Prostate gland (tissue), 2 donors: Measurements from ENCODE around the gene TLR9.
A peak's percentile ranks its signal among the peaks of the same experiment; 100 is the strongest.

ENCODE experiments used
- POLR2A ChIP-seq: fragments of 450-650 bp; IDR thresholded peaks from one replicate; pipeline ENCODE4 v1.6.1; 2016; ENCODE audit warnings: antibody characterized with exemption, mild to moderate bottlenecking
- POLR2AphosphoS5 ChIP-seq: sonication (generic); formaldehyde crosslinking; IDR thresholded peaks from one replicate; pipeline ENCODE4 v1.6.1; 2017; ENCODE audit warnings: antibody characterized with exemption
- TF ChIP-seq, protein P1 (sequence below), 4 experiments: fragments of 200-600 bp in 2 of 4; fragments of 450-650 bp in 2 of 4; sonication (generic) in 2 of 4; IDR thresholded peaks; 1 replicate in 3 of 4; 2 replicates in 1 of 4; pipeline ENCODE4 v1.5.1; 2016 to 2019; ENCODE audit warnings: antibody characterized with exemption in 4 of 4, mild to moderate bottlenecking in 2 of 4, moderate library complexity in 2 of 4

DNA sequence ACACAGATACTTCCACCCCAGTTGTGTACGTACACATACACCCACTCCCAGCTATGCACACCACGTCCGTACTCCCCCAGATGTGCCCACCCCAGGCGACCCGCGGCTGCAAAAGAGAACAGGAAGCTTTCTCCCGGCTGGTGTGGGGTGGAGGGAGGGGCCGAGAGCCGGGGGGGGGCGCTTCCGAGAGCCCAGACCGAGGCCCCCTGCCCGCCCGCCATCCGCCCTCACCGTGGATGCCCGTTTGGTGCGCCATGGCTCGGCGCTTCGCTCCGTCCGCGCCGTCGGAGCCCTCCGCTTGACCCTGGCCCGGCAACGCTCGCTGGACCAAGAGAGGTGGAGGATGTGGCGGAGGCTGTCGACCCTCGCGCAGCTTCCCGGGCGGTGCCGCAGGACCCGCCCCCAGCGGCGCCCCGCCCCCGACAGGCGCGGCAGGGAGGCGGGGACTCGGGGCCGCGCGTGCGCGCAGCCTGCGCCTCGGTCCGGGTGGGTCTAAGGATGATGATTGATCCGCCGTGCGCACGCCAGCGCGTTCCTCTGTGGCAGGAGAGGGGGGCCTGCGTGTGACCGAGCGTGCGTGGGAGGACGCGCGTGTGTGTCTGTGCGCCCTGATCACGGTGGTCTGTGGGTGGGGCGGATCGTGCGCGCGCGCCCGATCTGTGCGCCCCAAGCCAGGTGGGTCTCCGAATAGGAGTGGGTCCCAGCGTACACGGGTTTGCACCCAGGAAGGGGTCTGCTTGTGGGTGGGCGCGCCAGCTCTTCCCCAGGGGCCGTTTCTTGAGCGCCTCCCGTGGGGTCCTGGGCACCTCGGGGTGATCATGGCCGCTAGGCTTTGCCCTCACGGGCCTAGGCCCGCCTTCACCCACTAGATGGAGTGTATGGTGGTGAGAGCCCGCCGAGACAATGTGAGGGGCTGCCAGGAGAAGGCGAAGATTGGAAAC, 13.6 kb upstream of the TLR9 start, which contains the start of gene TWF2:
- TF ChIP-seq, protein P1, sequence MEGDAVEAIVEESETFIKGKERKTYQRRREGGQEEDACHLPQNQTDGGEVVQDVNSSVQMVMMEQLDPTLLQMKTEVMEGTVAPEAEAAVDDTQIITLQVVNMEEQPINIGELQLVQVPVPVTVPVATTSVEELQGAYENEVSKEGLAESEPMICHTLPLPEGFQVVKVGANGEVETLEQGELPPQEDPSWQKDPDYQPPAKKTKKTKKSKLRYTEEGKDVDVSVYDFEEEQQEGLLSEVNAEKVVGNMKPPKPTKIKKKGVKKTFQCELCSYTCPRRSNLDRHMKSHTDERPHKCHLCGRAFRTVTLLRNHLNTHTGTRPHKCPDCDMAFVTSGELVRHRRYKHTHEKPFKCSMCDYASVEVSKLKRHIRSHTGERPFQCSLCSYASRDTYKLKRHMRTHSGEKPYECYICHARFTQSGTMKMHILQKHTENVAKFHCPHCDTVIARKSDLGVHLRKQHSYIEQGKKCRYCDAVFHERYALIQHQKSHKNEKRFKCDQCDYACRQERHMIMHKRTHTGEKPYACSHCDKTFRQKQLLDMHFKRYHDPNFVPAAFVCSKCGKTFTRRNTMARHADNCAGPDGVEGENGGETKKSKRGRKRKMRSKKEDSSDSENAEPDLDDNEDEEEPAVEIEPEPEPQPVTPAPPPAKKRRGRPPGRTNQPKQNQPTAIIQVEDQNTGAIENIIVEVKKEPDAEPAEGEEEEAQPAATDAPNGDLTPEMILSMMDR (IDR thresholded peaks at IDR 0.05): peak in 2 of 4 experiments; percentile 57 to 63
- peak; percentile 88 for TF ChIP-seq POLR2A
- peak; percentile 63 for TF ChIP-seq POLR2AphosphoS5
